Lower lobe of right lung (tissue), 2 donors: ENCODE data around the gene BCORL1. TPM values are rescaled to one million over a fixed set of nuclear protein-coding genes. Genes with fewer than 3 reads are reported as not detected.

Source experiments
- ATAC-seq, 2 donors: fragments of 200-7000 bp; cut with Tn5 transposase; one replicate each; pipeline ENCODE4 v1.9.1; 2020 to 2022; ENCODE audit warnings: mild to moderate bottlenecking in 2 of 2, moderate library complexity in 2 of 2
- DNase-seq: peaks from one replicate; pipeline ENCODE4 v3.0.0-alpha.2; 2020
- H3K27ac ChIP-seq: fragments of 200-600 bp; one replicate; pipeline ENCODE4 v1.8.0; 2022
- H3K27me3 ChIP-seq: fragments of 200-600 bp; one replicate; pipeline ENCODE4 v1.8.0; 2022; ENCODE audit warnings: low read depth
- H3K36me3 ChIP-seq: fragments of 200-600 bp; one replicate; pipeline ENCODE4 v1.8.0; 2022; ENCODE audit warnings: mild to moderate bottlenecking
- H3K4me1 ChIP-seq: fragments of 200-600 bp; one replicate; pipeline ENCODE4 v1.8.0; 2022
- H3K4me3 ChIP-seq: fragments of 200-600 bp; one replicate; pipeline ENCODE4 v1.8.0; 2022; ENCODE audit warnings: mild to moderate bottlenecking
- H3K9me3 ChIP-seq: fragments of 200-600 bp; one replicate; pipeline ENCODE4 v1.8.0; 2022
- CTCF ChIP-seq: fragments of 200-600 bp; IDR thresholded peaks from one replicate; pipeline ENCODE4 v1.8.0; 2022; ENCODE audit warnings: antibody characterized with exemption, mild to moderate bottlenecking
- intact Hi-C: fragments of 100-400 bp; cut with DNase I; formaldehyde crosslinking; loops from one replicate; pipeline ENCODE4 v1.11.0; 2022
- total RNA-seq: library from RNA; stranded (reverse); fragmentation: NEBNext Ultra II Directional; extraction: Animal tissue kit (Norgen Biotek cat#: 25700); gene quantifications from one replicate; pipeline ENCODE4 v1.2.1, GENCODE V29; 2021
- donor health status: DM: no; HTN: yes; CAD: no; lungs with severe emphysema.

Gene BCORL1
- total RNA-seq, 1 donor from 2014 or later = 13.6 TPM

- ATAC-seq = no peak
- intact Hi-C loops = no loop called here
- TF ChIP-seq CTCF = no peak
- Histone ChIP-seq H3K4me1 (no peaks in the 10 kb centered on the region), H3K27ac (no peak overlapping the region), H3K36me3 (peaks cover 71% of the 10 kb centered on the region), H3K4me3 (no peak overlapping the region), H3K9me3 (no peaks in the 10 kb centered on the region), H3K27me3 (no peaks in the 10 kb centered on the region)
- no peak for DNase-seq
These were observed 48.4 kb downstream of the BCORL1 start for GRCh38 chrX:130030826-130031225.

- Histone ChIP-seq H3K4me1 (no peaks in the 10 kb centered on the region), H3K9me3 (no peaks in the 10 kb centered on the region), H3K36me3 (peaks cover 65% of the 10 kb centered on the region), H3K27me3 (no peaks in the 10 kb centered on the region), H3K4me3 (no peak overlapping the region), H3K27ac (no peak overlapping the region)
- no peak for TF ChIP-seq CTCF
- ATAC-seq = no peak
- intact Hi-C loops = no loop called here
- no peak for DNase-seq
These were observed 50.1 kb downstream of the BCORL1 start for GRCh38 chrX:130032552-130032951.

GRCh38 chrX:130034178-130034577 lies 51.7 kb downstream of the BCORL1 start:
- Histone ChIP-seq H3K9me3 (no peaks in the 10 kb centered on the region), H3K27me3 (no peaks in the 10 kb centered on the region), H3K36me3 (peaks cover 69% of the 10 kb centered on the region), H3K4me1 (no peaks in the 10 kb centered on the region), H3K27ac (no peak overlapping the region), H3K4me3 (no peak overlapping the region)
- no peak for TF ChIP-seq CTCF
- intact Hi-C loops = no loop called here
- DNase-seq (no peak), ATAC-seq (no peak)

- ATAC-seq (peak; percentile 12 to 53), DNase-seq (no peak)
- Histone ChIP-seq H3K27me3 (no peaks in the 10 kb centered on the region), H3K9me3 (no peaks in the 10 kb centered on the region), H3K36me3 (peaks cover 50% of the 10 kb centered on the region), H3K4me1 (no peaks in the 10 kb centered on the region), H3K27ac (no peak overlapping the region), H3K4me3 (no peak overlapping the region)
- intact Hi-C loops = no loop called here
- no peak for TF ChIP-seq CTCF
These were observed 57.4 kb downstream of the BCORL1 start for GRCh38 chrX:130039847-130040246.

GRCh38 chrX:130047416-130047815 lies 65.0 kb downstream of the BCORL1 start:
- H3K4me1 ChIP-seq = no peaks in the 10 kb centered on the region
- H3K27ac ChIP-seq = no peak overlapping the region
- peaks cover 45% of the 10 kb centered on the region for H3K36me3 ChIP-seq
- no peak for DNase-seq
- H3K9me3 ChIP-seq = no peaks in the 10 kb centered on the region
- no peak overlapping the region for H3K4me3 ChIP-seq
- no peak for TF ChIP-seq CTCF
- intact Hi-C loops = no loop called here
- no peaks in the 10 kb centered on the region for H3K27me3 ChIP-seq
- no peak for ATAC-seq

GRCh38 chrX:130048686-130049222 lies 66.3 kb downstream of the BCORL1 start:
- ATAC-seq = no peak
- Histone ChIP-seq H3K4me3 (no peak overlapping the region), H3K36me3 (peaks cover 59% of the 10 kb centered on the region), H3K27ac (no peak overlapping the region), H3K4me1 (no peaks in the 10 kb centered on the region), H3K9me3 (no peaks in the 10 kb centered on the region), H3K27me3 (no peaks in the 10 kb centered on the region)
- intact Hi-C loops = no loop called here
- DNase-seq = no peak
- no peak for TF ChIP-seq CTCF
